ENCODE results near the gene KCNK1. TPM values are rescaled to one million over a fixed set of nuclear protein-coding genes. Genes with fewer than 3 reads are reported as not detected.

The KCNK1 gene
- polyA plus RNA-seq, 1 donor from 2014 or later: 1.8 TPM

- Histone ChIP-seq H3K9me2 (ENCODE audit: insufficient read depth, low read length) (no peaks in the 10 kb centered on the region), H3K79me2 (replicated peaks; ENCODE audit: insufficient read depth, low read length) (no peaks in the 10 kb centered on the region), H4K20me1 (ENCODE audit: insufficient read depth) (no peaks in the 10 kb centered on the region), H3F3A (ENCODE audit: insufficient read depth, low read length, poor library complexity, severe bottlenecking) (no peaks in the 10 kb centered on the region), H3K4me3 (ENCODE audit: low read length) (no peak overlapping the region), H3K4me2 (ENCODE audit: low read length) (no peak overlapping the region), H3K9ac (ENCODE audit: low read length) (no peak overlapping the region), H3K9me3 (ENCODE audit: low read length) (no peaks in the 10 kb centered on the region), H2AFZ (ENCODE audit: low read depth, low read length) (no peak overlapping the region), H3K27me3 (ENCODE audit: insufficient read depth, low read depth, low read length) (no peaks in the 10 kb centered on the region), H3K27ac (ENCODE audit: low read length) (no peak overlapping the region), H3K36me3 (ENCODE audit: insufficient read depth, low read length) (no peaks in the 10 kb centered on the region)
- no peak for TF ChIP-seq TAF1 (IDR thresholded peaks at IDR 0.05; ENCODE audit: low read depth)
- no peak for TF ChIP-seq EZH2 (IDR thresholded peaks at IDR 0.05; ENCODE audit: borderline replicate concordance, insufficient read depth, low read length, poor library complexity, severe bottlenecking)
- TF ChIP-seq SMC3 (conservative IDR thresholded peaks at IDR 0.05; ENCODE audit: poor library complexity): no peak
- TF ChIP-seq RAD21 (conservative IDR thresholded peaks at IDR 0.05): no peak
- no peak for TF ChIP-seq EP300 (conservative IDR thresholded peaks at IDR 0.05; ENCODE audit: poor library complexity, severe bottlenecking)
- no peak for TF ChIP-seq POLR2AphosphoS5 (IDR thresholded peaks at IDR 0.05)
- no peak for TF ChIP-seq MXI1 (conservative IDR thresholded peaks at IDR 0.05; ENCODE audit: poor library complexity, severe bottlenecking)
- TF ChIP-seq CTCF (IDR thresholded peaks at IDR 0.05; ENCODE audit: poor library complexity, severe bottlenecking): no peak
- TF ChIP-seq, protein P1, sequence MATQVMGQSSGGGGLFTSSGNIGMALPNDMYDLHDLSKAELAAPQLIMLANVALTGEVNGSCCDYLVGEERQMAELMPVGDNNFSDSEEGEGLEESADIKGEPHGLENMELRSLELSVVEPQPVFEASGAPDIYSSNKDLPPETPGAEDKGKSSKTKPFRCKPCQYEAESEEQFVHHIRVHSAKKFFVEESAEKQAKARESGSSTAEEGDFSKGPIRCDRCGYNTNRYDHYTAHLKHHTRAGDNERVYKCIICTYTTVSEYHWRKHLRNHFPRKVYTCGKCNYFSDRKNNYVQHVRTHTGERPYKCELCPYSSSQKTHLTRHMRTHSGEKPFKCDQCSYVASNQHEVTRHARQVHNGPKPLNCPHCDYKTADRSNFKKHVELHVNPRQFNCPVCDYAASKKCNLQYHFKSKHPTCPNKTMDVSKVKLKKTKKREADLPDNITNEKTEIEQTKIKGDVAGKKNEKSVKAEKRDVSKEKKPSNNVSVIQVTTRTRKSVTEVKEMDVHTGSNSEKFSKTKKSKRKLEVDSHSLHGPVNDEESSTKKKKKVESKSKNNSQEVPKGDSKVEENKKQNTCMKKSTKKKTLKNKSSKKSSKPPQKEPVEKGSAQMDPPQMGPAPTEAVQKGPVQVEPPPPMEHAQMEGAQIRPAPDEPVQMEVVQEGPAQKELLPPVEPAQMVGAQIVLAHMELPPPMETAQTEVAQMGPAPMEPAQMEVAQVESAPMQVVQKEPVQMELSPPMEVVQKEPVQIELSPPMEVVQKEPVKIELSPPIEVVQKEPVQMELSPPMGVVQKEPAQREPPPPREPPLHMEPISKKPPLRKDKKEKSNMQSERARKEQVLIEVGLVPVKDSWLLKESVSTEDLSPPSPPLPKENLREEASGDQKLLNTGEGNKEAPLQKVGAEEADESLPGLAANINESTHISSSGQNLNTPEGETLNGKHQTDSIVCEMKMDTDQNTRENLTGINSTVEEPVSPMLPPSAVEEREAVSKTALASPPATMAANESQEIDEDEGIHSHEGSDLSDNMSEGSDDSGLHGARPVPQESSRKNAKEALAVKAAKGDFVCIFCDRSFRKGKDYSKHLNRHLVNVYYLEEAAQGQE (IDR thresholded peaks at IDR 0.05; ENCODE audit: borderline replicate concordance): no peak
Observed at GRCh38 chr1:233671286-233671685, 57.4 kb downstream of the KCNK1 start.

GRCh38 chr1:233672732-233673131, 58.8 kb downstream of the KCNK1 start:
- Histone ChIP-seq H3K79me2 (replicated peaks; ENCODE audit: insufficient read depth, low read length) (no peaks in the 10 kb centered on the region), H3K36me3 (ENCODE audit: insufficient read depth, low read length) (no peaks in the 10 kb centered on the region), H3K27ac (ENCODE audit: low read length) (no peak overlapping the region)

More at GRCh38 chr1:233672732-233673131, 58.8 kb downstream of the KCNK1 start:
- Histone ChIP-seq H3K4me3 (ENCODE audit: low read length) (no peak overlapping the region), H3K4me2 (ENCODE audit: low read length) (no peak overlapping the region), H3K9me3 (ENCODE audit: low read length) (no peaks in the 10 kb centered on the region), H2AFZ (ENCODE audit: low read depth, low read length) (no peak overlapping the region), H4K20me1 (ENCODE audit: insufficient read depth) (no peaks in the 10 kb centered on the region), H3K9me2 (ENCODE audit: insufficient read depth, low read length) (no peaks in the 10 kb centered on the region), H3K27me3 (ENCODE audit: insufficient read depth, low read depth, low read length) (no peaks in the 10 kb centered on the region), H3K9ac (ENCODE audit: low read length) (no peak overlapping the region), H3F3A (ENCODE audit: insufficient read depth, low read length, poor library complexity, severe bottlenecking) (no peaks in the 10 kb centered on the region)
- TF ChIP-seq EZH2 (IDR thresholded peaks at IDR 0.05; ENCODE audit: borderline replicate concordance, insufficient read depth, low read length, poor library complexity, severe bottlenecking): no peak
- no peak for TF ChIP-seq CTCF (IDR thresholded peaks at IDR 0.05; ENCODE audit: poor library complexity, severe bottlenecking)
- TF ChIP-seq RAD21 (conservative IDR thresholded peaks at IDR 0.05): no peak
- no peak for TF ChIP-seq MXI1 (conservative IDR thresholded peaks at IDR 0.05; ENCODE audit: poor library complexity, severe bottlenecking)
- no peak for TF ChIP-seq TAF1 (IDR thresholded peaks at IDR 0.05; ENCODE audit: low read depth)
- TF ChIP-seq, protein P1 (IDR thresholded peaks at IDR 0.05; ENCODE audit: borderline replicate concordance): no peak
- TF ChIP-seq SMC3 (conservative IDR thresholded peaks at IDR 0.05; ENCODE audit: poor library complexity): no peak
- TF ChIP-seq EP300 (conservative IDR thresholded peaks at IDR 0.05; ENCODE audit: poor library complexity, severe bottlenecking): no peak
- no peak for TF ChIP-seq POLR2AphosphoS5 (IDR thresholded peaks at IDR 0.05)
